RWPE2 (cell line): ENCODE data around the gene RALGAPB.
A peak's percentile ranks its signal among the peaks of the same experiment; 100 is the strongest.

Experiments
- ATAC-seq: fragments of 200-7000 bp; cut with Tn5 transposase; 3 replicates; pipeline ENCODE4 v1.9.1; 2021; ENCODE audit warnings: low read depth
- DNase-seq: peaks from one replicate; pipeline ENCODE4 v3.0.0-alpha.2; 2020; ENCODE audit warnings: low spot score
- H3K27ac ChIP-seq: fragments of 450-650 bp; 2 replicates; pipeline ENCODE4 v1.5.1; 2017; ENCODE audit warnings: mild to moderate bottlenecking; ENCODE audit not compliant: poor library complexity, severe bottlenecking
- H3K27me3 ChIP-seq: fragments of 250-450 bp; sonication (Bioruptor Pico); 2 replicates; pipeline ENCODE4 v1.5.1; 2021; ENCODE audit warnings: mild to moderate bottlenecking, moderate library complexity; ENCODE audit not compliant: insufficient read depth, poor library complexity, severe bottlenecking
- H3K36me3 ChIP-seq: fragments of 250-450 bp; sonication (Bioruptor Pico); 2 replicates; pipeline ENCODE4 v1.5.1; 2020; ENCODE audit warnings: low read depth, mild to moderate bottlenecking, moderate library complexity
- H3K4me1 ChIP-seq: fragments of 250-450 bp; sonication (Bioruptor Pico); 2 replicates; pipeline ENCODE4 v1.5.1; 2021; ENCODE audit warnings: mild to moderate bottlenecking, moderate library complexity; ENCODE audit not compliant: insufficient read depth, poor library complexity, severe bottlenecking
- H3K4me3 ChIP-seq: fragments of 250-450 bp; sonication (Bioruptor Pico); 2 replicates; pipeline ENCODE4 v1.5.1; 2021; ENCODE audit warnings: mild to moderate bottlenecking, moderate library complexity; ENCODE audit not compliant: severe bottlenecking
- H3K9me3 ChIP-seq: fragments of 250-450 bp; sonication (Bioruptor Pico); 2 replicates; pipeline ENCODE4 v1.5.1; 2021; ENCODE audit warnings: mild to moderate bottlenecking, moderate library complexity; ENCODE audit not compliant: severe bottlenecking
- TF ChIP-seq, protein P1 (sequence below): fragments of 450-650 bp; IDR thresholded peaks from one replicate; pipeline ENCODE4 v1.5.1; 2017; ENCODE audit warnings: mild to moderate bottlenecking, moderate library complexity; ENCODE audit not compliant: poor library complexity, severe bottlenecking

The RALGAPB gene

DNA sequence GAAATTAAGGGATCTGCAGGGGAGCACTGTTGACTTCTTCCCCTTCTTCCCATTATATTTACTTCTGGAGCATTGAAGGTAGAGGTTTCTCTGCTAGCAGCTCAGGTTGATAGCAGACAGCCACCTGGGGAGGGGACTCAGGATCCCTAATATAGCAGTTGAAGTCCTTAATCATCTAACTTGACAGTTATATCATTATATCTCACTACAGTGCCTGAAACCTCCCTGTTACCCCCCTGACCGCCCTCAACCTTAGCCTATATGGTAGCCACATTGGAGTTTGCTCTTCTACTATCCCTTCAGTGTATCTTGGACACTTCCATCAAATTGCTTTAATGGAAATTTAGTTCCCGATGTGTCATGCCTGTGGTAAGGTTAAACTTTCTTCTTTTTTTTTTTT is 7.0 kb downstream of the RALGAPB start:
- ATAC-seq: no peak
- H3K4me3 ChIP-seq: no peak overlapping the region
- TF ChIP-seq, protein P1, sequence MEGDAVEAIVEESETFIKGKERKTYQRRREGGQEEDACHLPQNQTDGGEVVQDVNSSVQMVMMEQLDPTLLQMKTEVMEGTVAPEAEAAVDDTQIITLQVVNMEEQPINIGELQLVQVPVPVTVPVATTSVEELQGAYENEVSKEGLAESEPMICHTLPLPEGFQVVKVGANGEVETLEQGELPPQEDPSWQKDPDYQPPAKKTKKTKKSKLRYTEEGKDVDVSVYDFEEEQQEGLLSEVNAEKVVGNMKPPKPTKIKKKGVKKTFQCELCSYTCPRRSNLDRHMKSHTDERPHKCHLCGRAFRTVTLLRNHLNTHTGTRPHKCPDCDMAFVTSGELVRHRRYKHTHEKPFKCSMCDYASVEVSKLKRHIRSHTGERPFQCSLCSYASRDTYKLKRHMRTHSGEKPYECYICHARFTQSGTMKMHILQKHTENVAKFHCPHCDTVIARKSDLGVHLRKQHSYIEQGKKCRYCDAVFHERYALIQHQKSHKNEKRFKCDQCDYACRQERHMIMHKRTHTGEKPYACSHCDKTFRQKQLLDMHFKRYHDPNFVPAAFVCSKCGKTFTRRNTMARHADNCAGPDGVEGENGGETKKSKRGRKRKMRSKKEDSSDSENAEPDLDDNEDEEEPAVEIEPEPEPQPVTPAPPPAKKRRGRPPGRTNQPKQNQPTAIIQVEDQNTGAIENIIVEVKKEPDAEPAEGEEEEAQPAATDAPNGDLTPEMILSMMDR: no peak
- DNase-seq: no peak
- H3K4me1 ChIP-seq: peaks cover under 1% of the 10 kb centered on the region
- no peaks in the 10 kb centered on the region for H3K27me3 ChIP-seq
- H3K27ac ChIP-seq: no peak overlapping the region
- no peaks in the 10 kb centered on the region for H3K9me3 ChIP-seq
- peaks cover 37% of the 10 kb centered on the region for H3K36me3 ChIP-seq

DNA sequence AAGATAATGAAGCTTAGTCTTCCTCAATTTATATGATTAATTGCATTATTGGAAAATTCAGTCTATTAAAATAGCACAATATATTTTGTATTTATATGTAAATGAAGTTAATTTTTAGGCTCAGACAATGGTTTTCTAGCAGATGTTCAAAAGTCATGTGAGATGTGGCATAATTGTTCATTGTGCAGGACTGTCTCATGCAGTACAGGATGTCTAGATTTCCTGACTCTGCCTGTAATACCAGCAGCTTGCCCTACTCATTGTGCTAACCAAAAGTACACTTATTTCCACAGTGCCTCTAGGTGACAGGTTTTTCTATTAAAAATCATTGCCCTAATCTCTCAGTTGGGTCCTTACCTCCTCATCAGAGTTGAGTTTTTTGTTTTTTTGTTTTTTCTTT is 12.4 kb downstream of the RALGAPB start:
- ATAC-seq: peak; percentile 40; the same call in 2 of the 3 replicates
- peaks cover 59% of the 10 kb centered on the region for H3K36me3 ChIP-seq
- TF ChIP-seq, protein P1: no peak
- H3K27ac ChIP-seq: no peak overlapping the region
- no peaks in the 10 kb centered on the region for H3K27me3 ChIP-seq
- H3K4me3 ChIP-seq: no peak overlapping the region
- no peaks in the 10 kb centered on the region for H3K9me3 ChIP-seq
- DNase-seq: no peak
- no peaks in the 10 kb centered on the region for H3K4me1 ChIP-seq

- no peak overlapping the region for H3K4me3 ChIP-seq
- H3K9me3 ChIP-seq: no peaks in the 10 kb centered on the region
- ATAC-seq (no peak), DNase-seq (no peak)
- TF ChIP-seq, protein P1: no peak
- no peaks in the 10 kb centered on the region for H3K4me1 ChIP-seq
- no peak overlapping the region for H3K27ac ChIP-seq
- no peaks in the 10 kb centered on the region for H3K27me3 ChIP-seq
- H3K36me3 ChIP-seq: peaks cover 72% of the 10 kb centered on the region
These were observed 16.5 kb downstream of the RALGAPB start for GRCh38 chr20:38489181-38489580.

DNA sequence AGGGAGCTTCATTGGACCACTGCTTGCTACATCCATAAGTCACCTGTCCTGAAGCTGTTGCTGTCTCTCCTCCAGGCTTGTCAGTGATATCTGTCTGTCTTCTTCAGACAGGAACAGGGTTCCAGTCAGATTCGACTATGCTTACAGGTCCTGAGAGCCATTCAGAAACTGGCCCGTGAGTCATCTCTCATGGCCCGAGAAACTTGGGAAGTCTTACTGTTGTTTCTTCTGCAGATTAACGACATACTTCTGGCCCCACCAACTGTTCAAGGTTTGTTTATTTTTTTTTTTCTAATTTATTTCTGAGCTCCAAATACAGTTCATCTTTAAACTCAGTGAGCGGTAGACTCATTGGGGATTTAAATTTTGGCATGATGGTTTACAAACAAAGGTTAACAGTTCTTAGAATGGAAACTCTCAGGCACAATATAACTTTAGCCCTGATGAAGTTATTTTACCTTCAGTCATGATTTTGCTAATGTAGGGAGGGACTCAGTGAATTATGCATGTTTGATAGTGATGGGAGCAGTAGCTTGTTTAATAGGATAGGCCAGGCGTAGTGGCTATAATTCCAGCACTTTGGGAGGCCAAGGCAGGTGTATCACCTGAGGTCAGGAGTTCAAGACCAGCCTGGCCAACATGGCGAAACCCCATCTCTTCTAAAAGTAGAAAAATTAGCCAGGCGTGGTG is 24.7 kb downstream of the RALGAPB start:
- Histone ChIP-seq H3K36me3 (peaks cover 99% of the 10 kb centered on the region), H3K27ac (no peak overlapping the region), H3K27me3 (no peaks in the 10 kb centered on the region), H3K4me1 (no peaks in the 10 kb centered on the region), H3K4me3 (no peak overlapping the region), H3K9me3 (no peaks in the 10 kb centered on the region)
- ATAC-seq: no peak
- TF ChIP-seq, protein P1: no peak
- DNase-seq: no peak

DNA sequence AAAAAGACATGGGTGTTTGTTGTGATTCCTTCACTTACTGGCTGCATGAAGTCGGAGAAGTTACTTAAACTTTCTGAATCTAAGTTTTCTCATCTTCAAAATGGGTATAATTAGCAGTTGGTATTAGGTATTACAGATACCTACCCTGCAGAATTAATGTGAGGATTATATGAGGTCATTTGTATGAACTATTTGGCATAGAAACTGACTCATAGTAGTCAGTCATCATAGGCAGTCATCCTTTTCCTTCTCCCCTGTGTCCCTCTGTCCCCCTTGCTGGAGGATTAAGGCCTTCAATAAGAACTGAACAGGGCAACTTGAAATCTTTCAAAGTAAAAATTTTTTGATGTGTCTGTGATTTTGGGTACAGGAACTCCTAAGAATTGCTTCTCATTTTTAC is 26.3 kb downstream of the RALGAPB start:
- no peak for DNase-seq
- H3K4me3 ChIP-seq: no peak overlapping the region
- ATAC-seq: peak; percentile 55; the same call in 1 of the 3 replicates

More for the DNA sequence above, 26.3 kb downstream of the RALGAPB start:
- Histone ChIP-seq H3K9me3 (no peaks in the 10 kb centered on the region), H3K4me1 (no peaks in the 10 kb centered on the region), H3K27me3 (no peaks in the 10 kb centered on the region), H3K36me3 (peaks cover 99% of the 10 kb centered on the region), H3K27ac (no peak overlapping the region)
- TF ChIP-seq, protein P1: no peak
